GM12878 (cell line): ENCODE measurements around the gene RNF121. TPM values are rescaled to one million over a fixed set of nuclear protein-coding genes. Genes with fewer than 3 reads are reported as not detected.

Experiments
- BCLAF1 ChIP-seq: fragments of 450-650 bp; IDR thresholded peaks from 2 replicates; pipeline ENCODE4 v1.6.1; 2017; ENCODE audit warnings: antibody characterized with exemption, mild to moderate bottlenecking, moderate library complexity
- CEBPB ChIP-seq, 2 experiments: fragments of 150-350 bp in 1 of 2; IDR thresholded peaks; 2 replicates each; pipeline ENCODE4 v1.6.1; 2012 to 2014; ENCODE audit warnings: low read depth in 2 of 2, low read length in 2 of 2, borderline replicate concordance in 1 of 2, inconsistent platforms in 1 of 2
- CHD1 ChIP-seq: IDR thresholded peaks from 2 replicates; pipeline ENCODE4 v1.6.1; 2012; ENCODE audit warnings: low read depth, low read length, improper control_type of control experiment
- ETV6 ChIP-seq, 2 experiments: fragments of 450-650 bp in 1 of 2; IDR thresholded peaks in 1 of 2; conservative IDR thresholded peaks in 1 of 2; 2 replicates each; pipeline ENCODE4 v1.6.1; 2014; ENCODE audit warnings: antibody characterized with exemption in 1 of 2, borderline replicate concordance in 1 of 2, low read depth in 1 of 2, mild to moderate bottlenecking in 1 of 2, moderate library complexity in 1 of 2
- FOS ChIP-seq: IDR thresholded peaks from 3 replicates; pipeline ENCODE4 v1.6.1; 2011; ENCODE audit warnings: borderline replicate concordance; ENCODE audit not compliant: insufficient read length; ENCODE audit errors: extremely low read depth
- GABPA ChIP-seq: IDR thresholded peaks from 2 replicates; pipeline ENCODE4 v1.6.1; 2014; ENCODE audit warnings: antibody characterized with exemption, low read depth, mild to moderate bottlenecking, inconsistent platforms
- JUND ChIP-seq: IDR thresholded peaks from 2 replicates; pipeline ENCODE4 v1.6.1; 2012; ENCODE audit warnings: low read depth, mild to moderate bottlenecking, low read length, improper control_type of control experiment, moderate library complexity
- KDM1A ChIP-seq: fragments of 200-600 bp; sonication (generic); IDR thresholded peaks from 2 replicates; pipeline ENCODE4 v1.6.1; 2016; ENCODE audit warnings: borderline replicate concordance
- MTA2 ChIP-seq: fragments of 450-650 bp; IDR thresholded peaks from 2 replicates; pipeline ENCODE4 v1.6.1; 2016; ENCODE audit warnings: low read depth, mild to moderate bottlenecking, moderate library complexity
- MYB ChIP-seq: fragments of 150-350 bp; IDR thresholded peaks from 2 replicates; pipeline ENCODE4 v1.6.1; 2014; ENCODE audit warnings: mild to moderate bottlenecking, low read depth, low read length, borderline replicate concordance
- SP1 ChIP-seq: IDR thresholded peaks from one replicate; pipeline ENCODE4 v1.6.1; 2011; ENCODE audit warnings: low read depth, low read length
- SUPT20H ChIP-seq: IDR thresholded peaks from 2 replicates; pipeline ENCODE4 v1.6.1; 2011; ENCODE audit warnings: low read depth, mild to moderate bottlenecking, low read length, moderate library complexity, borderline replicate concordance; ENCODE audit not compliant: control insufficient read depth
- TARDBP ChIP-seq: IDR thresholded peaks from 2 replicates; pipeline ENCODE4 v1.6.1; 2016; ENCODE audit warnings: borderline replicate concordance
- USF1 ChIP-seq: IDR thresholded peaks from 2 replicates; pipeline ENCODE4 v1.6.1; 2011; ENCODE audit warnings: borderline replicate concordance, low read depth, mild to moderate bottlenecking, moderate library complexity, mixed read lengths, low read length; ENCODE audit not compliant: insufficient read depth; ENCODE audit errors: extremely low read length
- USF2 ChIP-seq: IDR thresholded peaks from 2 replicates; pipeline ENCODE4 v1.6.1; 2011; ENCODE audit warnings: low read depth, low read length, improper control_type of control experiment, borderline replicate concordance
- YY1 ChIP-seq: IDR thresholded peaks from 2 replicates; pipeline ENCODE4 v1.6.1; 2011; ENCODE audit warnings: low read depth, mild to moderate bottlenecking, low read length
- ZNF207 ChIP-seq: fragments of 450-650 bp; IDR thresholded peaks from 2 replicates; pipeline ENCODE4 v1.6.1; 2014; ENCODE audit warnings: antibody characterized with exemption, mild to moderate bottlenecking, borderline replicate concordance
- ZNF217 ChIP-seq: fragments of 450-650 bp; IDR thresholded peaks from 2 replicates; pipeline ENCODE4 v1.6.1; 2017; ENCODE audit warnings: antibody characterized with exemption, mild to moderate bottlenecking
- ZNF274 ChIP-seq: IDR thresholded peaks from one replicate; pipeline ENCODE4 v1.8.0; 2011; ENCODE audit not compliant: insufficient read length, insufficient read depth
- ZNF592 ChIP-seq: fragments of 450-650 bp; IDR thresholded peaks from 2 replicates; pipeline ENCODE4 v1.6.1; 2017; ENCODE audit warnings: mild to moderate bottlenecking, moderate library complexity
- ZZZ3 ChIP-seq: IDR thresholded peaks from 2 replicates; pipeline ENCODE4 v1.6.1; 2011; ENCODE audit warnings: low read depth; ENCODE audit not compliant: control insufficient read depth, insufficient read length
- polyA plus RNA-seq, 11 experiments: library from polyadenylated mRNA; depleted of rRNA in 4 of 11; unstranded in 6 of 11; stranded (reverse) in 5 of 11; fragments of >200 nt; fragmentation: Nextera tagmentation in 4 of 11; fragmentation: Illumina TruSeq in 1 of 11; extraction: Ambion mirVana in 4 of 11; extraction: Trizol in 1 of 11; gene quantifications; 1 replicate in 1 of 11; 2 replicates in 10 of 11; pipeline versions ENCODE4 v1.2.1 to v1.2.3, GENCODE V29; 2011 to 2016; ENCODE audit warnings: inconsistent platforms in 2 of 11, missing spikeins in 2 of 11, low read depth in 1 of 11
- total RNA-seq, 4 experiments: library from RNA; depleted of rRNA in 3 of 4; stranded (reverse); fragments of >200 nt in 3 of 4; fragmentation: Illumina TruSeq in 1 of 4; extraction: Trizol in 1 of 4; gene quantifications; 2 replicates each; pipeline versions ENCODE4 v1.2.1 to v1.2.3, GENCODE V29; 2013 to 2021

Gene RNF121
- total and polyA plus RNA-seq, 10 of the 15 experiments (the other 5 are each of a cell fraction or from before 2014, with no cell fraction given): 8.6 to 73.7 (median 32.7) TPM

GRCh38 chr11:72041364-72042063, 112.7 kb downstream of the RNF121 start (continued):
- TF ChIP-seq BCLAF1 (no peak), CEBPB (IDR thresholded peaks at IDR 0.05; ENCODE audit: borderline replicate concordance in 1 of 2, low read depth in 2 of 2, low read length in 2 of 2) (no peak), SUPT20H (no peak), ZNF274 (no peak), SP1 (peak; percentile 67), KDM1A (no peak), ZNF592 (no peak), CHD1 (no peak), USF1 (no peak), ZNF217 (no peak), MYB (no peak), FOS (no peak), GABPA (no peak), ZNF207 (0 out of 2 replicates have a peak, but pooled peaks have one; percentile 45), JUND (no peak), USF2 (no peak), MTA2 (no peak), ZZZ3 (no peak), TARDBP (no peak), ETV6 (conservative IDR thresholded peaks at IDR 0.05 in 1 of 2, IDR thresholded peaks at IDR 0.05 in 1 of 2; ENCODE audit: borderline replicate concordance in 1 of 2, low read depth in 1 of 2) (no peak), YY1 (peak; percentile 81)
